CD4-positive, alpha-beta T cell (primary cell): ENCODE results near the gene BBS5. TPM values are rescaled to one million over a fixed set of nuclear protein-coding genes. Genes with fewer than 3 reads are reported as not detected.
"Not testable (repeated sequence)": the region's sequence is repeated elsewhere in the genome, so short reads cannot be mapped to it uniquely, and the experiment has no call there.

Experiments
- ATAC-seq: fragments of 200-7000 bp; cut with Tn5 transposase; one replicate; pipeline ENCODE4 v1.10.0; 2022; ENCODE audit warnings: mild to moderate bottlenecking; ENCODE audit not compliant: poor library complexity
- CTCF ChIA-PET: fragments of 350-600 bp; sonication (Branson Sonifier 250); formaldehyde crosslinking; loops from one replicate; lab custom pipeline; 2021; ENCODE audit warnings: antibody characterized with exemption, inconsistent platforms; lab: Charles Lee
- POLR2A ChIA-PET: fragments of 350-600 bp; sonication (Branson Sonifier 250); formaldehyde crosslinking; loops from one replicate; lab custom pipeline; 2021; ENCODE audit warnings: antibody characterized with exemption, inconsistent platforms; lab: Charles Lee
- DNase-seq, 14 experiments: peaks; one replicate each; pipeline ENCODE4 v3.0.0-alpha.2; 2013 to 2020; ENCODE audit warnings: mixed read lengths in 2 of 14
- H3K27ac ChIP-seq, 2 donors: one replicate each; pipeline versions ENCODE4 v1.5.1 to v1.7.0; 2013; ENCODE audit warnings: low read length in 2 of 2, low read depth in 1 of 2, mild to moderate bottlenecking in 1 of 2
- H3K27me3 ChIP-seq, 2 experiments: 1 replicate in 1 of 2; 2 replicates in 1 of 2; pipeline versions ENCODE4 v1.6.1 to v1.7.0; 2013; ENCODE audit warnings: low read length in 2 of 2, control low read depth in 1 of 2, mild to moderate bottlenecking in 1 of 2, moderate library complexity in 1 of 2; ENCODE audit not compliant: insufficient read depth in 2 of 2, control insufficient read depth in 1 of 2
- H3K36me3 ChIP-seq: one replicate; pipeline ENCODE4 v1.6.1; 2013; ENCODE audit warnings: low read length, control low read depth; ENCODE audit not compliant: insufficient read depth
- H3K4me1 ChIP-seq: one replicate; pipeline ENCODE4 v1.6.1; 2013; ENCODE audit warnings: low read length, control low read depth; ENCODE audit not compliant: insufficient read depth
- H3K4me3 ChIP-seq: one replicate; pipeline ENCODE4 v1.5.1; 2013; ENCODE audit warnings: mild to moderate bottlenecking, low read length, moderate library complexity
- H3K9me3 ChIP-seq, 2 experiments: 1 replicate in 1 of 2; 2 replicates in 1 of 2; pipeline versions ENCODE4 v1.6.1 to v1.7.0; 2013; ENCODE audit warnings: low read length in 2 of 2, mild to moderate bottlenecking in 2 of 2, control low read depth in 1 of 2, moderate library complexity in 1 of 2; ENCODE audit not compliant: control insufficient read depth in 1 of 2, insufficient read depth in 1 of 2
- H3K27ac Mint-ChIP-seq: one replicate; pipeline ENCODE4 v1.8.0; 2020; ENCODE audit warnings: mixed read lengths
- H3K27me3 Mint-ChIP-seq: one replicate; pipeline ENCODE4 v1.8.0; 2021; ENCODE audit warnings: mixed read lengths
- H3K36me3 Mint-ChIP-seq: one replicate; pipeline ENCODE4 v1.8.0; 2021; ENCODE audit warnings: low read depth, mixed read lengths
- H3K4me1 Mint-ChIP-seq: one replicate; pipeline ENCODE4 v1.8.0; 2021; ENCODE audit warnings: low read depth, mixed read lengths
- H3K4me3 Mint-ChIP-seq: one replicate; pipeline ENCODE4 v1.8.0; 2020; ENCODE audit warnings: mild to moderate bottlenecking, mixed read lengths
- H3K9me3 Mint-ChIP-seq: one replicate; pipeline ENCODE4 v1.8.0; 2020; ENCODE audit warnings: mixed read lengths
- CTCF ChIP-seq: fragments of 200-600 bp; IDR thresholded peaks from one replicate; pipeline ENCODE4 v1.8.0; 2022; ENCODE audit warnings: antibody characterized with exemption, mild to moderate bottlenecking
- intact Hi-C, 2 experiments: fragments of 100-400 bp; cut with DNase I in 1 of 2; cut with micrococcal nuclease in 1 of 2; formaldehyde crosslinking; loops; one replicate each; pipeline versions ENCODE4 v1.15.1 to v1.9.0; 2023 to 2025; cut with DNase I, micrococcal nuclease
- total RNA-seq, 174 experiments: library from RNA in 2 of 174; stranded (reverse) in 2 of 174; gene quantifications; one replicate each; pipeline ENCODE4 v1.2.3 and lab custom pipeline; 2021 to 2026

Gene BBS5
- total RNA-seq, 2 experiments from 2014 or later, result 2.1 to 2.2 TPM

- Mint-ChIP-seq H3K4me1 (no peaks in the 10 kb centered on the region), H3K27me3 (no peaks in the 10 kb centered on the region), H3K9me3 (no peaks in the 10 kb centered on the region), H3K27ac (no peak overlapping the region), H3K4me3 (no peak overlapping the region), H3K36me3 (peaks cover 10% of the 10 kb centered on the region)
- Histone ChIP-seq H3K4me1 (no peaks in the 10 kb centered on the region), H3K9me3 (no peaks in the 10 kb centered on the region), H3K27me3 (no peaks in the 10 kb centered on the region), H3K4me3 (no peak overlapping the region), H3K27ac (no peak overlapping the region), H3K36me3 (peaks cover 7% of the 10 kb centered on the region)
- ChIA-PET POLR2A (interaction anchor here (1.1 kb wide), 1 partner anchor 49 kb away, joined by 3 read pairs; the partner anchor contains the start of gene BBS5), CTCF (interaction anchor here (0.5 to 1.1 kb wide), 4 partner anchors 10 to 1316 kb away, joined by 3 to 4 read pairs (median 4); no protein-coding TSS in a partner anchor)
- peak; percentile 96 for TF ChIP-seq CTCF
- peak; percentile 55 to 84 (median 65) for DNase-seq
- peak; percentile 93 for ATAC-seq
- intact Hi-C loops, result loop anchor here (2.0 to 10.0 kb wide), 3 partner anchors 54 to 401 kb away; partner anchors contain the start of gene PPIG (in 1 of the 2)
These were observed 49.0 kb downstream of the BBS5 start for GRCh38 chr2:169528271-169528701.

- H3K36me3 Mint-ChIP-seq, result peaks cover 38% of the 10 kb centered on the region
- intact Hi-C loops, H3K27ac ChIP-seq, H3K27me3 Mint-ChIP-seq, H3K4me1 ChIP-seq, H3K9me3 Mint-ChIP-seq, H3K9me3 ChIP-seq, H3K27ac Mint-ChIP-seq, POLR2A ChIA-PET, H3K4me1 Mint-ChIP-seq, H3K4me3 Mint-ChIP-seq, CTCF ChIA-PET, DNase-seq, H3K4me3 ChIP-seq, ATAC-seq, H3K27me3 ChIP-seq: not testable (repeated sequence)
- peaks cover 22% of the 10 kb centered on the region for H3K36me3 ChIP-seq
These were observed 60.2 kb downstream of the BBS5 start for GRCh38 chr2:169539460-169539859.

GRCh38 chr2:169540146-169540545, 60.9 kb downstream of the BBS5 start:
- Mint-ChIP-seq H3K4me3 (no peak overlapping the region), H3K36me3 (peaks cover 42% of the 10 kb centered on the region), H3K27ac (no peak overlapping the region), H3K9me3 (no peaks in the 10 kb centered on the region), H3K4me1 (no peaks in the 10 kb centered on the region), H3K27me3 (no peaks in the 10 kb centered on the region)
- Histone ChIP-seq H3K36me3 (peaks cover 22% of the 10 kb centered on the region), H3K4me3 (no peak overlapping the region), H3K27me3 (no peaks in the 10 kb centered on the region), H3K9me3 (no peaks in the 10 kb centered on the region), H3K4me1 (no peaks in the 10 kb centered on the region), H3K27ac (no peak overlapping the region)
- CTCF ChIA-PET, result no interaction called here
- intact Hi-C loops, result no loop called here
- ATAC-seq (no peak), DNase-seq (no peak)
- no peak for TF ChIP-seq CTCF
- POLR2A ChIA-PET, result no interaction called here

GRCh38 chr2:169542433-169542832, 63.1 kb downstream of the BBS5 start:
- Mint-ChIP-seq H3K27me3 (no peaks in the 10 kb centered on the region), H3K27ac (no peak overlapping the region), H3K36me3 (peaks cover 35% of the 10 kb centered on the region), H3K9me3 (no peaks in the 10 kb centered on the region), H3K4me3 (no peak overlapping the region), H3K4me1 (no peaks in the 10 kb centered on the region)
- ChIA-PET POLR2A (no interaction called here), CTCF (no interaction called here)
- H3K36me3 ChIP-seq, result peaks cover 29% of the 10 kb centered on the region
- ATAC-seq (no peak), DNase-seq (no peak)
- no peak overlapping the region for H3K27ac ChIP-seq
- H3K9me3 ChIP-seq, result no peaks in the 10 kb centered on the region
- H3K4me3 ChIP-seq, result no peak overlapping the region
- no peaks in the 10 kb centered on the region for H3K27me3 ChIP-seq
- TF ChIP-seq CTCF, result no peak
- no peaks in the 10 kb centered on the region for H3K4me1 ChIP-seq
- intact Hi-C loops, result no loop called here
